HEK293 (cell line): ENCODE data around the gene ATP8B4.

Experiments
- CTCF ChIA-PET: fragments of 350-600 bp; formaldehyde crosslinking; extraction: SDS; loops from one replicate; lab custom pipeline; 2021; ENCODE audit warnings: antibody characterized with exemption; lab: Yijun Ruan, JAX
- POLR2A ChIA-PET: fragments of 300-600 bp; formaldehyde crosslinking; extraction: SDS; loops from one replicate; lab custom pipeline; 2020; ENCODE audit warnings: antibody characterized with exemption, inconsistent platforms; lab: Yijun Ruan, JAX
- H3K27ac ChIP-seq: fragments of 200-500 bp; sonication (Bioruptor generic); 2 replicates; pipeline ENCODE4 v1.5.1; 2014; ENCODE audit warnings: low read depth, low read length, control low read depth, inconsistent platforms; ENCODE audit errors: extremely low read depth
- H3K36me3 ChIP-seq, 2 experiments: fragments of 200-500 bp in 1 of 2; sonication (Bioruptor generic) in 1 of 2; 1 replicate in 1 of 2; 2 replicates in 1 of 2; pipeline ENCODE4 v1.5.1; 2014 to 2017; ENCODE audit warnings: inconsistent platforms in 2 of 2, low read length in 2 of 2; ENCODE audit not compliant: control insufficient read depth in 2 of 2, insufficient read depth in 1 of 2
- H3K4me1 ChIP-seq: fragments of 200-500 bp; sonication (Bioruptor generic); 2 replicates; pipeline ENCODE4 v1.5.1; 2014; ENCODE audit warnings: mild to moderate bottlenecking, low read length, inconsistent platforms; ENCODE audit not compliant: control insufficient read depth, insufficient read depth
- H3K4me3 ChIP-seq: 2 replicates; pipeline ENCODE4 v1.5.1; 2011; ENCODE audit warnings: low read depth, mild to moderate bottlenecking, control low read depth, low read length, moderate library complexity
- H3K9me3 ChIP-seq: fragments of 200-500 bp; sonication (Bioruptor generic); 2 replicates; pipeline ENCODE4 v1.5.1; 2014; ENCODE audit warnings: low read depth, low read length, inconsistent platforms; ENCODE audit not compliant: control insufficient read depth, insufficient read depth
- AEBP2 ChIP-seq: fragments of 450-650 bp; formaldehyde crosslinking; IDR thresholded peaks from 2 replicates; pipeline ENCODE4 v1.5.1; 2016; ENCODE audit warnings: missing biosample characterization, missing genetic modification characterization, borderline replicate concordance
- BCL11A ChIP-seq: fragments of 450-650 bp; formaldehyde crosslinking; IDR thresholded peaks from 2 replicates; pipeline ENCODE4 v1.5.1; 2016; ENCODE audit warnings: low read depth, missing biosample characterization, missing genetic modification characterization
- BCL6B ChIP-seq: fragments of 450-650 bp; formaldehyde crosslinking; IDR thresholded peaks from 2 replicates; pipeline ENCODE4 v1.5.1; 2017; ENCODE audit warnings: missing biosample characterization, missing genetic modification characterization
- HIC1 ChIP-seq: fragments of 450-650 bp; formaldehyde crosslinking; IDR thresholded peaks from 2 replicates; pipeline ENCODE4 v1.5.1; 2016; ENCODE audit warnings: missing biosample characterization, missing genetic modification characterization
- KLF7 ChIP-seq: fragments of 450-650 bp; formaldehyde crosslinking; IDR thresholded peaks from 2 replicates; pipeline ENCODE4 v1.5.1; 2016; ENCODE audit warnings: missing biosample characterization, missing genetic modification characterization, borderline replicate concordance
- PRDM10 ChIP-seq: fragments of 450-650 bp; formaldehyde crosslinking; IDR thresholded peaks from 2 replicates; pipeline ENCODE4 v1.5.1; 2016; ENCODE audit warnings: missing biosample characterization, missing genetic modification characterization
- PRDM2 ChIP-seq: fragments of 450-650 bp; formaldehyde crosslinking; IDR thresholded peaks from 2 replicates; pipeline ENCODE4 v1.5.1; 2016; ENCODE audit warnings: missing biosample characterization, missing genetic modification characterization, borderline replicate concordance
- ZBTB26 ChIP-seq: fragments of 450-650 bp; formaldehyde crosslinking; optimal IDR thresholded peaks from 2 replicates; pipeline ENCODE3; 2016; ENCODE audit warnings: missing biosample characterization, mild to moderate bottlenecking, missing genetic modification characterization
- ZFP69B ChIP-seq: fragments of 450-650 bp; formaldehyde crosslinking; IDR thresholded peaks from 2 replicates; pipeline ENCODE4 v1.5.1; 2016; ENCODE audit warnings: missing biosample characterization, missing genetic modification characterization
- ZNF184 ChIP-seq: fragments of 450-650 bp; IDR thresholded peaks from 2 replicates; pipeline ENCODE4 v1.5.1; 2018; ENCODE audit warnings: missing biosample characterization, mild to moderate bottlenecking, missing genetic modification characterization
- ZNF362 ChIP-seq: fragments of 450-650 bp; formaldehyde crosslinking; IDR thresholded peaks from 2 replicates; pipeline ENCODE4 v1.5.1; 2016; ENCODE audit warnings: missing biosample characterization, missing genetic modification characterization
- ZNF510 ChIP-seq: fragments of 450-650 bp; formaldehyde crosslinking; IDR thresholded peaks from 2 replicates; pipeline ENCODE4 v1.5.1; 2018; ENCODE audit warnings: mild to moderate bottlenecking, missing genetic modification characterization, missing biosample characterization; ENCODE audit not compliant: insufficient replicate concordance
- ZNF791 ChIP-seq: fragments of 450-650 bp; formaldehyde crosslinking; IDR thresholded peaks from 2 replicates; pipeline ENCODE4 v1.5.1; 2016; ENCODE audit warnings: missing biosample characterization, missing genetic modification characterization
- ZSCAN16 ChIP-seq: fragments of 450-650 bp; formaldehyde crosslinking; IDR thresholded peaks from 2 replicates; pipeline ENCODE4 v1.5.1; 2016; ENCODE audit warnings: missing biosample characterization, missing genetic modification characterization
- ZSCAN23 ChIP-seq: fragments of 450-650 bp; formaldehyde crosslinking; IDR thresholded peaks from 2 replicates; pipeline ENCODE4 v1.5.1; 2016; ENCODE audit warnings: missing biosample characterization, missing genetic modification characterization
- ZSCAN5A ChIP-seq: fragments of 450-650 bp; formaldehyde crosslinking; IDR thresholded peaks from 2 replicates; pipeline ENCODE4 v1.5.1; 2016; ENCODE audit warnings: missing biosample characterization, missing genetic modification characterization
- ZXDB ChIP-seq: fragments of 450-650 bp; formaldehyde crosslinking; IDR thresholded peaks from 2 replicates; pipeline ENCODE4 v1.5.1; 2016; ENCODE audit warnings: missing biosample characterization, missing genetic modification characterization

The ATP8B4 gene

GRCh38 chr15:49870472-49870871, 248.6 kb downstream of the ATP8B4 start (continued):
- TF ChIP-seq PRDM10 (no peak), ZSCAN5A (tag by site-specific recombination) (no peak), ZNF362 (tag by site-specific recombination) (no peak), PRDM2 (no peak), ZNF510 (tag by site-specific recombination) (no peak)

- Histone ChIP-seq H3K27ac (no peak overlapping the region), H3K4me1 (no peaks in the 10 kb centered on the region), H3K36me3 (no peaks in the 10 kb centered on the region), H3K9me3 (no peaks in the 10 kb centered on the region), H3K4me3 (no peak overlapping the region)
- CTCF ChIA-PET, result no interaction called here
- TF ChIP-seq BCL11A (tag by site-specific recombination) (no peak), ZSCAN16 (tag by site-specific recombination) (no peak), ZFP69B (no peak), ZXDB (tag by site-specific recombination) (no peak), ZBTB26 (no peak), KLF7 (tag by site-specific recombination) (no peak), HIC1 (tag by site-specific recombination) (no peak), BCL6B (no peak), ZNF791 (tag by site-specific recombination) (no peak), ZSCAN23 (tag by site-specific recombination) (no peak), AEBP2 (no peak), ZNF184 (tag by site-specific recombination) (no peak)
- POLR2A ChIA-PET, result no interaction called here
Measured at GRCh38 chr15:49868348-49868747, 250.7 kb downstream of the ATP8B4 start.
